C4-2B (cell line): Measurements from ENCODE around the gene TBX19.

Source experiments
- CTCF ChIP-seq: fragments of 450-650 bp; conservative IDR thresholded peaks from 2 replicates; pipeline ENCODE4 v1.5.1; 2017; ENCODE audit warnings: mild to moderate bottlenecking
- ZFX ChIP-seq: fragments of 450-650 bp; IDR thresholded peaks from 2 replicates; pipeline ENCODE4 v1.6.1; 2017

GRCh38 chr1:168291222-168291837, 10.7 kb downstream of the TBX19 start:
- TF ChIP-seq CTCF (no peak), ZFX (no peak)
